Measurements from ENCODE around the gene CCDC171. TPM values are rescaled to one million over a fixed set of nuclear protein-coding genes. Genes with fewer than 3 reads are reported as not detected.
A peak's percentile ranks its signal among the peaks of the same experiment; 100 is the strongest.

The CCDC171 gene
- total RNA-seq, 1 donor from 2014 or later, result 1.2 TPM

DNA sequence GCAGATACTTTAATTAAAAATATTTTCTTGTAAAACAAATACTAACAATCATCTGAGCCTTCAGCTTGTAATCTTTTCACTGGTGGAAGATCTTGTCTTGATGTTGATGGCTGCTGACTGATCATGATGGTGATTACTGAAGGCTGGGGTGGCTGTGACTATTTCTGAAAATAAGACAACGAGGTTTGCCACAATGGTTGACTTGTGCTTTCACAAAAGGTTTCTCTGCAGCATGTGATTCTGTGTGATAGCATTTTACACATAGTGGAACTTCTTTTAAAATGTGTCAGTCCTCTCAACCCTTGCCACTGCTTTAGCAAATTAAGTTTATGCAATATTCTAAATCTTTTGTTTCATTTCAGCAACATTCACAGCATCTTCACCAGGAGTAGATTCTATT, 461.0 kb downstream of the CCDC171 start:
- H3K36me3 Mint-ChIP-seq (ENCODE audit: low read depth, unreplicated experiment), result peaks cover 8% of the 10 kb centered on the region
- no peaks in the 10 kb centered on the region for H3K79me2 ChIP-seq (ENCODE audit: insufficient read depth, low read length)
- no peak overlapping the region for H3K4me3 ChIP-seq (ENCODE audit: insufficient read depth, low read depth, low read length)
- FAIRE-seq (peak; percentile 78), DNase-seq (ENCODE audit: low read depth) (no peak)
- H3K9me3 ChIP-seq (ENCODE audit: insufficient read depth, low read depth, low read length), result peaks cover 5% of the 10 kb centered on the region
- TF ChIP-seq, protein P1, sequence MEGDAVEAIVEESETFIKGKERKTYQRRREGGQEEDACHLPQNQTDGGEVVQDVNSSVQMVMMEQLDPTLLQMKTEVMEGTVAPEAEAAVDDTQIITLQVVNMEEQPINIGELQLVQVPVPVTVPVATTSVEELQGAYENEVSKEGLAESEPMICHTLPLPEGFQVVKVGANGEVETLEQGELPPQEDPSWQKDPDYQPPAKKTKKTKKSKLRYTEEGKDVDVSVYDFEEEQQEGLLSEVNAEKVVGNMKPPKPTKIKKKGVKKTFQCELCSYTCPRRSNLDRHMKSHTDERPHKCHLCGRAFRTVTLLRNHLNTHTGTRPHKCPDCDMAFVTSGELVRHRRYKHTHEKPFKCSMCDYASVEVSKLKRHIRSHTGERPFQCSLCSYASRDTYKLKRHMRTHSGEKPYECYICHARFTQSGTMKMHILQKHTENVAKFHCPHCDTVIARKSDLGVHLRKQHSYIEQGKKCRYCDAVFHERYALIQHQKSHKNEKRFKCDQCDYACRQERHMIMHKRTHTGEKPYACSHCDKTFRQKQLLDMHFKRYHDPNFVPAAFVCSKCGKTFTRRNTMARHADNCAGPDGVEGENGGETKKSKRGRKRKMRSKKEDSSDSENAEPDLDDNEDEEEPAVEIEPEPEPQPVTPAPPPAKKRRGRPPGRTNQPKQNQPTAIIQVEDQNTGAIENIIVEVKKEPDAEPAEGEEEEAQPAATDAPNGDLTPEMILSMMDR (IDR thresholded peaks at IDR 0.05; ENCODE audit: insufficient read depth, low read depth, low read length), result no peak
- no peak for TF ChIP-seq EZH2 (IDR thresholded peaks at IDR 0.05; ENCODE audit: insufficient read depth, low read length)
- peaks cover 7% of the 10 kb centered on the region for H3K4me1 Mint-ChIP-seq (ENCODE audit: low read depth, unreplicated experiment)
- no peaks in the 10 kb centered on the region for H3K36me3 ChIP-seq (ENCODE audit: insufficient read depth, low read length)
- H3K4me3 Mint-ChIP-seq (ENCODE audit: unreplicated experiment), result no peak overlapping the region
- no peak overlapping the region for H3K27ac Mint-ChIP-seq (ENCODE audit: unreplicated experiment)
- H3K27ac ChIP-seq (ENCODE audit: low read depth, low read length), result no peak overlapping the region
- H3K4me1 ChIP-seq (ENCODE audit: insufficient read depth, low read length), result peaks cover 16% of the 10 kb centered on the region
- H3K27me3 Mint-ChIP-seq (ENCODE audit: low read depth, unreplicated experiment), result no peaks in the 10 kb centered on the region
- H2AFZ ChIP-seq (ENCODE audit: low read depth, low read length), result no peak overlapping the region
- peaks cover 10% of the 10 kb centered on the region for H3K9me3 Mint-ChIP-seq (ENCODE audit: unreplicated experiment)
- H3K4me2 ChIP-seq (ENCODE audit: low read length), result no peak overlapping the region
- H3K27me3 ChIP-seq (ENCODE audit: insufficient read depth, low read length), result no peaks in the 10 kb centered on the region
- no peaks in the 10 kb centered on the region for H4K20me1 ChIP-seq (ENCODE audit: insufficient read depth, low read length)
- no peak overlapping the region for H3K9ac ChIP-seq (ENCODE audit: low read length)

DNA sequence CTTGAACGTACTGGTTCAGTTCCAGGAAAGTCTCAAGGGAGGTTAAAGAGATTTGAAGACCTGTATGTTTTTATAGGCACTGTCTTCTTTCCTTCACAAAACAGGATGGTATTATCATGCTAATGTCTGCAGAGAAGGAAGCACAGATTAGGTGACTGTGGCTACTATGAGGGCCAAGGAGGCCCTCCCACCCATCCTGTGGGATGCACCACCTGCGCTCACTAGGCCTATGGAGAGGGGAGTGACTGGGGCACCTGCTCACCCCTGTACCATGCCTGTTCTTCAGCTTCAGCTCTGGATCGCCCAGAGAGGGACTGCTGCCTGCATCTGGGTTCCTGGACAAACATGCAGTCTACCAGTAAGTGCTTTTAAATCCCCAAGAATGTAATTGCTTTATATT, 469.4 kb downstream of the CCDC171 start:
- TF ChIP-seq EZH2 (IDR thresholded peaks at IDR 0.05; ENCODE audit: insufficient read depth, low read length), result no peak
- Histone ChIP-seq H4K20me1 (ENCODE audit: insufficient read depth, low read length) (no peaks in the 10 kb centered on the region), H3K79me2 (ENCODE audit: insufficient read depth, low read length) (no peaks in the 10 kb centered on the region), H3K4me2 (ENCODE audit: low read length) (no peak overlapping the region), H3K27me3 (ENCODE audit: insufficient read depth, low read length) (no peaks in the 10 kb centered on the region), H3K9ac (ENCODE audit: low read length) (no peak overlapping the region), H3K27ac (ENCODE audit: low read depth, low read length) (no peak overlapping the region), H3K9me3 (ENCODE audit: insufficient read depth, low read depth, low read length) (peaks cover 5% of the 10 kb centered on the region), H3K36me3 (ENCODE audit: insufficient read depth, low read length) (no peaks in the 10 kb centered on the region), H3K4me1 (ENCODE audit: insufficient read depth, low read length) (peaks cover 23% of the 10 kb centered on the region), H3K4me3 (ENCODE audit: insufficient read depth, low read depth, low read length) (no peak overlapping the region), H2AFZ (ENCODE audit: low read depth, low read length) (no peak overlapping the region)
- Mint-ChIP-seq H3K9me3 (ENCODE audit: unreplicated experiment) (peaks cover 10% of the 10 kb centered on the region), H3K36me3 (ENCODE audit: low read depth, unreplicated experiment) (peaks cover 7% of the 10 kb centered on the region), H3K4me3 (ENCODE audit: unreplicated experiment) (no peak overlapping the region), H3K27me3 (ENCODE audit: low read depth, unreplicated experiment) (no peaks in the 10 kb centered on the region), H3K27ac (ENCODE audit: unreplicated experiment) (no peak overlapping the region), H3K4me1 (ENCODE audit: low read depth, unreplicated experiment) (peaks cover 4% of the 10 kb centered on the region)
- FAIRE-seq, result no peak
- DNase-seq (ENCODE audit: low read depth), result no peak

DNA sequence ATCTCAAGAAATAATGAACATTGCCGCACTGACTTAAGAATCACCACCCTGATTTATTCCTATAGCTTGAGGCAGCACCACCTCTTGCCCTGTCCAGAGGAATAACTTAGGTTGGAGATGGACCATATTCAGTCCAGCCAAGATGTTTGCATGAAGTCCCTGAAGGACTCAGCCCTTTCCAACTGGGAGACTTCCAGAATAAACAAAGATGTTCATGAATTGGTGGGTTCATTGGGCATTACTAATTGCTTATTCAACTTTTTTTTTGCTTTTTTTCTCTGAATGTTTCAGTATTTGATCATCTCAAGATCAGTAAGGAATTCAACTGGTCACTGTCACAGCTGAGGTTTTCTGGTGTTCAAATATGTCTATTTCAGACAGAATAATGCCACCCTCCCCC, 470.6 kb downstream of the CCDC171 start:
- DNase-seq (ENCODE audit: low read depth) (peak; percentile 92), FAIRE-seq (peak; percentile 59)
- Mint-ChIP-seq H3K4me1 (ENCODE audit: low read depth, unreplicated experiment) (peaks cover 7% of the 10 kb centered on the region), H3K36me3 (ENCODE audit: low read depth, unreplicated experiment) (peaks cover 10% of the 10 kb centered on the region), H3K9me3 (ENCODE audit: unreplicated experiment) (peaks cover 7% of the 10 kb centered on the region), H3K27ac (ENCODE audit: unreplicated experiment) (no peak overlapping the region), H3K27me3 (ENCODE audit: low read depth, unreplicated experiment) (no peaks in the 10 kb centered on the region), H3K4me3 (ENCODE audit: unreplicated experiment) (no peak overlapping the region)
- Histone ChIP-seq H3K9ac (ENCODE audit: low read length) (no peak overlapping the region), H4K20me1 (ENCODE audit: insufficient read depth, low read length) (no peaks in the 10 kb centered on the region), H3K9me3 (ENCODE audit: insufficient read depth, low read depth, low read length) (no peaks in the 10 kb centered on the region), H3K36me3 (ENCODE audit: insufficient read depth, low read length) (no peaks in the 10 kb centered on the region), H3K27me3 (ENCODE audit: insufficient read depth, low read length) (no peaks in the 10 kb centered on the region), H2AFZ (ENCODE audit: low read depth, low read length) (no peak overlapping the region), H3K79me2 (ENCODE audit: insufficient read depth, low read length) (no peaks in the 10 kb centered on the region), H3K4me3 (ENCODE audit: insufficient read depth, low read depth, low read length) (no peak overlapping the region), H3K4me2 (ENCODE audit: low read length) (peak overlapping the region; percentile 9), H3K27ac (ENCODE audit: low read depth, low read length) (peak overlapping the region; percentile 66), H3K4me1 (ENCODE audit: insufficient read depth, low read length) (peaks cover 27% of the 10 kb centered on the region)
- TF ChIP-seq, protein P1 (IDR thresholded peaks at IDR 0.05; ENCODE audit: insufficient read depth, low read depth, low read length), result no peak
- no peak for TF ChIP-seq EZH2 (IDR thresholded peaks at IDR 0.05; ENCODE audit: insufficient read depth, low read length)

Other genes with a start within 250 kb of the CCDC171 start
- 7.0 and 8.1 TPM in 2 replicates for gene TTC39B, start 245.8 kb upstream of the CCDC171 start, total RNA-seq
- 39.6 and 40.3 TPM in 2 replicates for gene SNAPC3, start 130.2 kb upstream of the CCDC171 start, total RNA-seq
- 25.4 and 28.5 TPM in 2 replicates for gene PSIP1, start 42.1 kb upstream of the CCDC171 start, total RNA-seq

Data from astrocyte (in vitro differentiated cells and primary cell).